K562 (cell line): ENCODE measurements around the gene PLCD1. TPM values are rescaled to one million over a fixed set of nuclear protein-coding genes. Genes with fewer than 3 reads are reported as not detected.

ENCODE experiments used
- ARID2 ChIP-seq: fragments of 450-650 bp; IDR thresholded peaks from 2 replicates; pipeline ENCODE4 v1.6.1; 2017; ENCODE audit warnings: antibody characterized with exemption, mild to moderate bottlenecking
- DPF2 ChIP-seq: fragments of 450-650 bp; IDR thresholded peaks from 2 replicates; pipeline ENCODE4 v1.6.1; 2016
- HCFC1 ChIP-seq: IDR thresholded peaks from 2 replicates; pipeline ENCODE4 v1.6.1; 2012; ENCODE audit warnings: low read depth, low read length, improper control_type of control experiment
- HMGXB4 ChIP-seq: sonication (generic); formaldehyde crosslinking; IDR thresholded peaks from 2 replicates; pipeline ENCODE4 v1.8.1; 2023; ENCODE audit warnings: mild to moderate bottlenecking, missing genetic modification reagents
- MLLT1 ChIP-seq, 2 experiments: fragments of 450-650 bp; IDR thresholded peaks; 2 replicates each; pipeline ENCODE4 v1.6.1; 2016
- NR4A1 ChIP-seq, 2 experiments: fragments of 250-450 bp in 1 of 2; fragments of 450-650 bp in 1 of 2; sonication (Bioruptor Pico) in 1 of 2; IDR thresholded peaks; 2 replicates each; pipeline versions ENCODE4 v1.4.0 to v1.6.1; 2016 to 2020; ENCODE audit warnings: mild to moderate bottlenecking in 2 of 2, missing compliant biosample characterization in 1 of 2, missing genetic modification characterization in 1 of 2, moderate library complexity in 1 of 2
- OTX1 ChIP-seq: fragments of 450-650 bp; formaldehyde crosslinking; IDR thresholded peaks from 2 replicates; pipeline ENCODE4 v1.4.0; 2022; ENCODE audit warnings: mild to moderate bottlenecking
- PHB2 ChIP-seq: fragments of 450-650 bp; IDR thresholded peaks from 2 replicates; pipeline ENCODE4 v1.6.1; 2017; ENCODE audit warnings: low read depth
- RNF219 ChIP-seq: fragments of 250-450 bp; sonication (Bioruptor Pico); IDR thresholded peaks from 2 replicates; pipeline ENCODE4 v1.5.0; 2022; ENCODE audit warnings: mild to moderate bottlenecking
- RUNX1 ChIP-seq: sonication (generic); IDR thresholded peaks from 2 replicates; pipeline ENCODE4 v1.6.1; 2016; ENCODE audit warnings: antibody characterized with exemption, low read depth
- SMAD2 ChIP-seq: fragments of 150-350 bp; IDR thresholded peaks from 2 replicates; pipeline ENCODE4 v1.6.1; 2014; ENCODE audit warnings: low read depth, mild to moderate bottlenecking, low read length
- THAP7 ChIP-seq: fragments of 250-450 bp; sonication (Bioruptor Pico); IDR thresholded peaks from 2 replicates; pipeline ENCODE4 v1.5.0; 2021
- ZBTB7A ChIP-seq: IDR thresholded peaks from 2 replicates; pipeline ENCODE4 v1.6.1; 2011; ENCODE audit warnings: low read depth, mild to moderate bottlenecking, low read length, moderate library complexity, borderline replicate concordance; ENCODE audit not compliant: control insufficient read depth
- ZNF143 ChIP-seq: sonication (generic); formaldehyde crosslinking; IDR thresholded peaks from 2 replicates; pipeline ENCODE4 v1.9.0; 2022; ENCODE audit warnings: mild to moderate bottlenecking, missing genetic modification reagents
- ZNF217 ChIP-seq: sonication (generic); formaldehyde crosslinking; IDR thresholded peaks from 2 replicates; pipeline ENCODE4 v1.8.0; 2022; ENCODE audit warnings: mild to moderate bottlenecking, missing genetic modification reagents
- ZNF3 ChIP-seq: fragments of 250-450 bp; sonication (Bioruptor Pico); IDR thresholded peaks from 2 replicates; pipeline ENCODE4 v1.5.0; 2021; ENCODE audit warnings: mild to moderate bottlenecking, moderate library complexity
- ZNF408 ChIP-seq: fragments of 250-450 bp; sonication (Bioruptor Pico); IDR thresholded peaks from 2 replicates; pipeline ENCODE4 v1.4.0; 2020; ENCODE audit warnings: low read depth, mild to moderate bottlenecking, moderate library complexity
- ZNF436 ChIP-seq: fragments of 250-450, 450-650 bp; sonication (Bioruptor Pico); formaldehyde crosslinking; IDR thresholded peaks from 2 replicates; pipeline ENCODE4 v1.7.0; 2020; ENCODE audit warnings: mild to moderate bottlenecking
- ZNF57 ChIP-seq: fragments of 450-650 bp; formaldehyde crosslinking; IDR thresholded peaks from 2 replicates; pipeline ENCODE4 v1.4.0; 2020; ENCODE audit warnings: mild to moderate bottlenecking, moderate library complexity
- ZNF695 ChIP-seq: fragments of 450-650 bp; formaldehyde crosslinking; IDR thresholded peaks from 2 replicates; pipeline ENCODE4 v1.4.0; 2020; ENCODE audit warnings: mild to moderate bottlenecking, moderate library complexity
- polyA plus RNA-seq, 8 experiments: library from polyadenylated mRNA; depleted of rRNA in 4 of 8; stranded (reverse) in 5 of 8; unstranded in 3 of 8; fragments of >200 nt; fragmentation: Nextera tagmentation in 2 of 8; fragmentation: Illumina TruSeq in 1 of 8; extraction: Ambion mirVana in 2 of 8; extraction: Trizol in 1 of 8; gene quantifications; 2 replicates each; pipeline versions ENCODE4 v1.2.1 to v1.2.3, GENCODE V29; 2011 to 2014; ENCODE audit warnings: inconsistent platforms in 1 of 8, missing spikeins in 1 of 8
- total RNA-seq, 7 experiments: library from RNA; depleted of rRNA in 6 of 7; stranded (reverse); fragments of >200 nt in 6 of 7; fragmentation: Illumina TruSeq in 2 of 7; extraction: Trizol in 2 of 7; gene quantifications; 2 replicates each; pipeline versions ENCODE4 v1.2.1 to v1.2.3, GENCODE V29; 2011 to 2021; ENCODE audit warnings: low replicate concordance in 1 of 7

The PLCD1 gene
- total and polyA plus RNA-seq, 9 of the 15 experiments (the other 6 are each of a cell fraction or from before 2014, with no cell fraction given), result 5.4 to 209 (median 116) TPM

GRCh38 chr3:37993820-37994638 lies 35.4 kb downstream of the PLCD1 start (continued):
- TF ChIP-seq ARID2, result 0 out of 2 replicates have a peak, but pooled peaks have one; percentile 23
- TF ChIP-seq ZNF436 (CRISPR knock-in tag), result no peak
- TF ChIP-seq ZBTB7A, result peak; percentile 71
- peak; percentile 61; the same call in 1 of the 2 replicates for TF ChIP-seq DPF2
- TF ChIP-seq ZNF695, result 0 out of 2 replicates have a peak, but pooled peaks have one; percentile 17
- no peak for TF ChIP-seq ZNF3 (CRISPR knock-in tag)
- peak; percentile 78 to 84 for TF ChIP-seq MLLT1 (IDR thresholded peaks at IDR 0.05)
- TF ChIP-seq RUNX1, result no peak
- TF ChIP-seq HCFC1, result peak; percentile 74; the same call in 1 of the 2 replicates
- TF ChIP-seq THAP7 (CRISPR knock-in tag), result peak; percentile 71
- no peak for TF ChIP-seq SMAD2
- TF ChIP-seq RNF219 (CRISPR knock-in tag), result no peak
- peak; percentile 30; the same call in 1 of the 2 replicates for TF ChIP-seq PHB2
- no peak; the same call in none of the 2 replicates for TF ChIP-seq OTX1 (CRISPR knock-in tag)
- TF ChIP-seq NR4A1 (CRISPR knock-in tag; IDR thresholded peaks at IDR 0.05), result peak; percentile 12; the same call in 1 of the 2 replicates
- TF ChIP-seq NR4A1 (tag; IDR thresholded peaks at IDR 0.05), result no peak; the same call in none of the 2 replicates
- no peak for TF ChIP-seq ZNF57 (CRISPR knock-in tag)
- TF ChIP-seq ZNF143 (CRISPR knock-in tag), result peak; percentile 41; the same call in 1 of the 2 replicates
- TF ChIP-seq HMGXB4 (CRISPR knock-in tag), result 0 out of 2 replicates have a peak, but pooled peaks have one; percentile 53
- TF ChIP-seq ZNF408 (CRISPR knock-in tag), result no peak
- TF ChIP-seq ZNF217, result no peak
